Peyer's patch (tissue), 4 donors: ENCODE results near the gene CLEC2D. TPM values are rescaled to one million over a fixed set of nuclear protein-coding genes. Genes with fewer than 3 reads are reported as not detected.
"Not testable (repeated sequence)": the region's sequence is repeated elsewhere in the genome, so short reads cannot be mapped to it uniquely, and the experiment has no call there.

Experiments used
- DNase-seq, 3 donors: peaks; one replicate each; pipeline ENCODE4 v3.0.0-alpha.2; 2017 to 2019
- H3K27ac ChIP-seq, 4 donors: fragments of 200-600 bp; sonication (generic); one replicate each; pipeline ENCODE4 v1.5.1; 2016 to 2019
- H3K27me3 ChIP-seq, 2 donors: fragments of 200-600 bp; sonication (generic); one replicate each; pipeline ENCODE4 v1.5.1; 2019
- H3K36me3 ChIP-seq, 3 donors: fragments of 200-600 bp; sonication (generic); one replicate each; pipeline ENCODE4 v1.5.1; 2016 to 2019
- H3K4me1 ChIP-seq, 4 donors: fragments of 200-600 bp; sonication (generic); one replicate each; pipeline ENCODE4 v1.5.1; 2016 to 2019
- H3K4me3 ChIP-seq, 4 donors: fragments of 200-600 bp; sonication (generic); 1 replicate in 3 of 4; 2 replicates in 1 of 4; pipeline ENCODE4 v1.5.1; 2016 to 2019; ENCODE audit warnings: mild to moderate bottlenecking in 1 of 4
- H3K9me3 ChIP-seq, 4 donors: fragments of 200-600 bp; sonication (generic); one replicate each; pipeline ENCODE4 v1.5.1; 2016 to 2019; ENCODE audit warnings: mild to moderate bottlenecking in 1 of 4
- POLR2A ChIP-seq, 2 donors: fragments of 450-650 bp; IDR thresholded peaks; one replicate each; pipeline ENCODE4 v1.5.1; 2017; ENCODE audit warnings: antibody characterized with exemption in 2 of 2, mild to moderate bottlenecking in 2 of 2, moderate library complexity in 2 of 2
- small RNA-seq, 2 donors: library from RNA; depleted of rRNA; stranded (forward); fragments of <200 nt; gene quantifications; one replicate each; pipeline ENCODE3, GENCODE V24; 2016
- total RNA-seq, 4 donors: library from RNA; depleted of rRNA; stranded (reverse); fragments of >200 nt; gene quantifications; one replicate each; pipeline ENCODE4 v1.1.0, GENCODE V29; 2016
- TF ChIP-seq, protein P1 (sequence below), 6 experiments: fragments of 450-650 bp in 4 of 6; fragments of 200-600 bp in 2 of 6; sonication (generic) in 1 of 6; IDR thresholded peaks; one replicate each; pipeline ENCODE4 v1.5.1; 2017 to 2019; ENCODE audit warnings: antibody characterized with exemption in 6 of 6, mild to moderate bottlenecking in 3 of 6, moderate library complexity in 1 of 6

The CLEC2D gene
- total RNA-seq, 4 donors from 2014 or later = 6.4 to 140 (median 12.1) TPM

DNA sequence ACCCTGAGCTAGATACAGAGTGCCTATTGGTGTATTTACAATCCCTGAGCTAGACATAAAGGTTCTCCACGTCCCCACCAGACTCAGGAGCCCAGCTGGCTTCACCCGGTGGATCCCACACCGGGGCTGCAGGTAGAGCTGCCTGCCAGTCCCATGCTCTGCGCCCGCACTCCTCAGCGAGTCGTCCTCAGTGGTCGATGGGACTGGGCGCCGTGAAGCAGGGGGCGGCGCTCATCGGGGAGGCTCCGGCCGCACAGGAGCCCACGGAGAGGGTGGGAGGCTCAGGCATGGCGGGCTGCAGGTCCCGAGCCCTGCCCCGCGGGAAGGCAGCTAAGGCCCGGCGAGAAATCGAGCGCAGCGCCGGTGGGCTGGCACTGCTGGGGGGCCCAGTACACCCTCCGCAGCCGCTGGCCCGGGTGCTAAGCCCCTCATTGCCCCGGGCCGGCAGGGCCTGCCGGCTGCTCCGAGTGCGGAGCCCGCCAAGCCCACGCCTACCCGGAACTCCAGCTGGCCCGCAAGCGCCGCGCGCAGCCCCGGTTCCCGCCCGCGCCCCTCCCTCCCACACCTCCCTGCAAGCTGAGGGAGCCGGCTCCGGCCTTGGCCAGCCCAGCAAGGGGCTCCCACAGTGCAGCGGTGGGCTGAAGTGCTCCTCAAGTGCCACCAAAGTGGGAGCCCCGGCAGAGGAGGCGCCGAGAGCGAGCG lies 70.0 kb downstream of the CLEC2D start:
- peak overlapping the region; percentile 20 to 39 (median 29) for H3K4me3 ChIP-seq
- TF ChIP-seq POLR2A (IDR thresholded peaks at IDR 0.05) = peak in 1 of 2 donors; percentile 28

DNA sequence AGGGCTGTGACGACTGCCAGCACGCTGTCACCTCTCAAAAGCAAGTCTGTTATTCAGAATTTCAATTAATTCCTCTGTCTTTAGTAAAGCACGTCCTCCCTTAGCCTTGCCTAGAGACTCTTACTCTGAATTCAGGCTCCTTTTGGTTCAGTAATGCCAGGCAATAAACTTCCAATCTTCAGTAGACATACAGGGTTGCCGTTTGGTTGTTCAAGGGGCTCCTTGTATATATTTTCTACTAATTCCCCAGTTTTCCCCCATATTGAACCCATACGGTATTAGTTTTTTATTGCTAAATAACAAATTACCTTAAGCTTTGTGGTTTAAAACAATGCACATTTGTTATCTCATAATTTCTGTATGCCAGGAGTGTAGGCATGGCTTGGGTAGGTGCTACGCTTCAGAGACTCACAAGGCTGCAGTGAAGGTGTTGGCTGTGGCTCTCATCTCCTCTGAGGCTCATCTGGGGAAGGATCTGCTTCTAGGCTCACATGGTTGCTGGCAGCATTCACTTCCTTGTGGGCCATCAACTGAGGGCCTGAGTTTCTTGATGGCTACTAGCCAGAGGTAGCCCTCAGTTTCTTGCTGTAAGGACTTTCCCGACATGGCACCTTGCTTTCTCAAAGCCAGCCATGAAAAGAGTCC lies 70.7 kb downstream of the CLEC2D start:
- DNase-seq = peak in 2 of 3 donors; percentile 55 to 73
- peak overlapping the region in 3 of 4 donors; percentile 51 to 71 (median 70) for H3K27ac ChIP-seq
- H3K27me3 ChIP-seq = no peaks in the 10 kb centered on the region
- TF ChIP-seq, protein P1, sequence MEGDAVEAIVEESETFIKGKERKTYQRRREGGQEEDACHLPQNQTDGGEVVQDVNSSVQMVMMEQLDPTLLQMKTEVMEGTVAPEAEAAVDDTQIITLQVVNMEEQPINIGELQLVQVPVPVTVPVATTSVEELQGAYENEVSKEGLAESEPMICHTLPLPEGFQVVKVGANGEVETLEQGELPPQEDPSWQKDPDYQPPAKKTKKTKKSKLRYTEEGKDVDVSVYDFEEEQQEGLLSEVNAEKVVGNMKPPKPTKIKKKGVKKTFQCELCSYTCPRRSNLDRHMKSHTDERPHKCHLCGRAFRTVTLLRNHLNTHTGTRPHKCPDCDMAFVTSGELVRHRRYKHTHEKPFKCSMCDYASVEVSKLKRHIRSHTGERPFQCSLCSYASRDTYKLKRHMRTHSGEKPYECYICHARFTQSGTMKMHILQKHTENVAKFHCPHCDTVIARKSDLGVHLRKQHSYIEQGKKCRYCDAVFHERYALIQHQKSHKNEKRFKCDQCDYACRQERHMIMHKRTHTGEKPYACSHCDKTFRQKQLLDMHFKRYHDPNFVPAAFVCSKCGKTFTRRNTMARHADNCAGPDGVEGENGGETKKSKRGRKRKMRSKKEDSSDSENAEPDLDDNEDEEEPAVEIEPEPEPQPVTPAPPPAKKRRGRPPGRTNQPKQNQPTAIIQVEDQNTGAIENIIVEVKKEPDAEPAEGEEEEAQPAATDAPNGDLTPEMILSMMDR (IDR thresholded peaks at IDR 0.05) = no peak
- no peak for TF ChIP-seq POLR2A (IDR thresholded peaks at IDR 0.05)
- no peaks in the 10 kb centered on the region for H3K9me3 ChIP-seq
- H3K36me3 ChIP-seq = no peaks in the 10 kb centered on the region
- peaks cover 0 to 16% (median 2%) of the 10 kb centered on the region in 4 donors for H3K4me1 ChIP-seq
- peak overlapping the region; percentile 20 to 39 (median 29) for H3K4me3 ChIP-seq

More for the DNA sequence above, 70.0 kb downstream of the CLEC2D start:
- peak overlapping the region in 3 of 4 donors; percentile 51 to 71 (median 70) for H3K27ac ChIP-seq
- H3K9me3 ChIP-seq, H3K36me3 ChIP-seq, H3K27me3 ChIP-seq, DNase-seq: not testable (repeated sequence)
- H3K4me1 ChIP-seq = peaks cover 0 to 16% (median 2%) of the 10 kb centered on the region in 4 donors

DNA sequence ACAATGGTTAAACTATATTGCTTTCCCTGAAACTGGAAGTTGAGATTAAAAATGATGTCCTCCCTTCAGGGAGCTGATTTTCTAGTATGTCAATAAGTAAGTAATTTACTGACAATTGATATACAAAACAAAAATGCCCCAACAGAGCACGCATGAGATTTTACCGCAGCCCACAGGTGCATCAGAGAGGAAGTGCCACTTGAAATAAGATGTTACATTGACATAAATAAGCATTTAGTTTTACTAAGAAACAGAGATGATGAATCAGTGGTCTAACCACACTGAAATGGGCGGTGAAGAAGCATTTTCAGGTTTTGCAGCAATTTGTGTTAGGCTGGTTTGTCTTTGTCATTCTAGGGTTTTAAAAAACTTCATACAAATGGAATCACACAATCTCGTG lies 72.2 kb downstream of the CLEC2D start:
- DNase-seq = peak in 2 of 3 donors; percentile 85 to 91
- TF ChIP-seq, protein P1 (IDR thresholded peaks at IDR 0.05) = no peak
- TF ChIP-seq POLR2A (IDR thresholded peaks at IDR 0.05) = no peak
- no peaks in the 10 kb centered on the region for H3K27me3 ChIP-seq
- H3K9me3 ChIP-seq = no peaks in the 10 kb centered on the region
- H3K4me1 ChIP-seq = peaks cover 0 to 16% (median 2%) of the 10 kb centered on the region in 4 donors
- H3K4me3 ChIP-seq = no peak overlapping the region
- peak overlapping the region; percentile 49 to 71 (median 64) for H3K27ac ChIP-seq
- H3K36me3 ChIP-seq = no peaks in the 10 kb centered on the region

DNA sequence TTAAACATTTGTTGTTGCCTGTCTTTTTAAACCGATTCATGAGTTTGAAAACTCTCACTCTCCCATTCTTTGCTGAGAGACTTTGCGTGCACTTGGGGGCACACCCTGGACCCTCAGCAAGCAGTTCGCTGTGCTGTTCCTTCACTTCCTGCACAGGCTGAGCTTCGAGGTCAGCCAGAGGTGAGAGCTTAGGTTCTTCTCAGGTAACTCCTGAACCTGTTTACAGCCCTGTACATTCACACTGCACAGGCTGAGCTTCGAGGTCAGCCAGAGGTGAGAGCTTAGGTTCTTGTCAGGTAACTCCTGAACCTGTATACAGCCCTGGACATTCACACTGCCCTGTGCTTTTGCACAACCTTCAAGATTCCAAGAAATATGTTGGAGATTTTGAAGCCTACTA lies 73.1 kb downstream of the CLEC2D start:
- no peaks in the 10 kb centered on the region for H3K27me3 ChIP-seq
- peaks cover 0 to 16% (median 2%) of the 10 kb centered on the region in 4 donors for H3K4me1 ChIP-seq
- DNase-seq = peak in 2 of 3 donors; percentile 44 to 73
- no peak for TF ChIP-seq POLR2A (IDR thresholded peaks at IDR 0.05)
- TF ChIP-seq, protein P1 (IDR thresholded peaks at IDR 0.05) = no peak
- no peaks in the 10 kb centered on the region for H3K36me3 ChIP-seq
- H3K27ac ChIP-seq = peak overlapping the region; percentile 49 to 71 (median 58)
- no peaks in the 10 kb centered on the region for H3K9me3 ChIP-seq
- no peak overlapping the region for H3K4me3 ChIP-seq

DNA sequence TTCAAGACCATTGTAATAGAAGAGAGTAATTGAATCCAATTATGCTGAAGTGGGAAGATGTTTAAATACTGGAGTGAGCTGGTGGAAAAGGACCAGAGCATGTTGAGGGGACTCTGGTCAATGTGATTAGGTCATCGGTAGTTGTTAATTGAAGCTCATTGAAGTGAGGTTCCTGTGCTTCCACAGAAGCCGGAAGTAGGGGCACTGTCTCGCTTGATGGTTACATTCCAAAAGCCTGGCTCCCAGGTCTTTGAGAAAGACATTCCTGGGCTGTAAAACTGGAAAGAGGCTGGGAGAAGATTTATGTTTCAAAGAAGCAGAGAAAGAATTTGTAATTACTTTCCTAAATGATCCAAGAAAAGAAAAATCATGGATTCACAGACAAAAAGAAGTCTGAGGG lies 75.7 kb downstream of the CLEC2D start:
- H3K27ac ChIP-seq = no peak overlapping the region
- peaks cover 0 to 13% (median 2%) of the 10 kb centered on the region in 4 donors for H3K4me1 ChIP-seq
- H3K27me3 ChIP-seq = no peaks in the 10 kb centered on the region
- TF ChIP-seq, protein P1 (IDR thresholded peaks at IDR 0.05) = no peak
- TF ChIP-seq POLR2A (IDR thresholded peaks at IDR 0.05) = no peak
- no peak overlapping the region for H3K4me3 ChIP-seq
- no peak for DNase-seq
- H3K9me3 ChIP-seq = no peaks in the 10 kb centered on the region
- no peaks in the 10 kb centered on the region for H3K36me3 ChIP-seq

Small RNAs within 50 kb of the gene (small RNA-seq; reads per million reads assigned to genes)
- 0 reads per million in 2 donors for gene AC010186.4
- gene RNU6-700P = 0 reads per million in 2 donors

Other genes with a start within 250 kb of the CLEC2D start
- 1 to 10 TPM in 3 of 4 donors, not detected in 1; 1.1 to 6.3 (median 3.9) TPM for gene KLRB1, start 61.8 kb upstream of the CLEC2D start, total RNA-seq
- gene CLECL1, start 63.4 kb downstream of the CLEC2D start, total RNA-seq = 1 to 10 TPM in 2 of 4 donors, not detected in 2; 4.1 to 4.2 TPM
- gene CD69, start 91.2 kb downstream of the CLEC2D start, total RNA-seq = 10 to 100 TPM in 1 of 4 donors, 1 to 10 TPM in 3; 4.4 to 83.3 (median 9.1) TPM
- gene KLRF1, start 157.8 kb downstream of the CLEC2D start, total RNA-seq = not detected
- 10 to 100 TPM in 1 of 4 donors, 1 to 10 TPM in 3; 3.3 to 31.4 (median 5.7) TPM for gene CLEC2B, start 199.6 kb downstream of the CLEC2D start, total RNA-seq
- not detected for gene KLRF2, start 211.8 kb downstream of the CLEC2D start, total RNA-seq